Lung microvascular endothelial cell (primary cell): ENCODE results near the gene TMEM185A. TPM values are rescaled to one million over a fixed set of nuclear protein-coding genes. Genes with fewer than 3 reads are reported as not detected.
"Not testable (repeated sequence)": the region's sequence is repeated elsewhere in the genome, so short reads cannot be mapped to it uniquely, and the experiment has no call there.

Experiments
- DNase-seq, 2 donors: peaks; one replicate each; pipeline versions ENCODE4 v3.0.0 to v3.0.0-alpha.2; 2010; ENCODE audit warnings: low read depth in 2 of 2
- total RNA-seq: library from RNA; depleted of rRNA; stranded (reverse); fragments of >200 nt; gene quantifications from 2 replicates; pipeline ENCODE4 v1.2.1, GENCODE V29; 2014

TMEM185A gene
- total RNA-seq, 1 donor from 2014 or later = 12.7 TPM

DNA sequence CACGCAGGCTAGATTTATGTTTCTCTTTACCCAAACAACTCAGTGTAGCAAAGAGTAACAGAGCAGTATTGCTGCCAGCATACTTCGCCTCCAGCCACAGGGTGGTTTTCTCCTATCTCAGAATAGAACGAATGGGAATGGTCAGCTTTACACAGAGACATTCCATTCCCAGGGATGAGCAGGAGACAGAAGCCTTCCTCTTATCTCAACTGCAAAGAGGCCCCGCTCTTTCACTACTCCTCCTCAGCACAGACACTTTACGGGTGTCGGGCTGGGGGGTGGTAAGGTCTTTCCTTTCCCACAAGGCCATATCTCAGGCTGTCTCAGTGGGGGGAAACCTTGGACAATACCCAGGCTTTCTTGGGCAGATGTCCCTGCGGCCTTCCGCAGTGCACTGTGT is 4.8 kb downstream of the TMEM185A start:
- DNase-seq = not testable (repeated sequence)

DNA sequence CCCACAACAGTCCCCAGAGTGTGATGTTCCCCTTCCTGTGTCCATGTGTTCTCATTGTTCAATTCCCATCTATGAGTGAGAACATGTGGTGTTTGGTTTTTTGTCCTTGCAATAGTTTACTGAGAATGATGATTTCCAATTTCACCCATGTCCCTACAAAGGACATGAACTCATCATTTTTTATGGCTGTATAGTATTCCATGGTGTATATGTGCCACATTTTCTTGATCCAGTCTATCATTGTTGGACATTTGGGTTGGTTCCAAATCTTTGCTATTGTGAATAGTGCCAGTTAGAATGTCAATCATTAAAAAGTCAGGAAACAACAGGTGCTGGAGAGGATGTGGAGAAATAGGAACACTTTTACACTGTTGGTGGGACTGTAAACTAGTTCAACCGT is 11.9 kb downstream of the TMEM185A start:
- DNase-seq = not testable (repeated sequence)

DNA sequence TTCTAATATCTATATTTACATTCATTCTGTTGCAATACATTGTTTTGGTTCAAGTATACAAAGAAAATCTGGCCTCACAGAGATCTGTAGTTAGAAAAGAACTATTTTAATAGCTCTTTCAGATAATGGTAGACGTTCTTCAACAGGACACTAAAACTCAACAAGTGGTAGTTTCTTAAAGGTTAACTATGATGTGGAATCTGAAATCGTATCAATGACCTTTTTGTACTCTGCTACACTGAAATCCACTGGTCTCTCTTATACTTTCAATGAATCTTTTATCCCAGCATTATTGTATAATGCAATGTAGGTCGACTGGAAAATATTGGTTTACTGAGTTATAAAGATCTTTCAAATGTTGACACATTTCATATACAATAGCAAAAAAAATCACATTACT is 12.7 kb downstream of the TMEM185A start:
- DNase-seq = no peak

DNA sequence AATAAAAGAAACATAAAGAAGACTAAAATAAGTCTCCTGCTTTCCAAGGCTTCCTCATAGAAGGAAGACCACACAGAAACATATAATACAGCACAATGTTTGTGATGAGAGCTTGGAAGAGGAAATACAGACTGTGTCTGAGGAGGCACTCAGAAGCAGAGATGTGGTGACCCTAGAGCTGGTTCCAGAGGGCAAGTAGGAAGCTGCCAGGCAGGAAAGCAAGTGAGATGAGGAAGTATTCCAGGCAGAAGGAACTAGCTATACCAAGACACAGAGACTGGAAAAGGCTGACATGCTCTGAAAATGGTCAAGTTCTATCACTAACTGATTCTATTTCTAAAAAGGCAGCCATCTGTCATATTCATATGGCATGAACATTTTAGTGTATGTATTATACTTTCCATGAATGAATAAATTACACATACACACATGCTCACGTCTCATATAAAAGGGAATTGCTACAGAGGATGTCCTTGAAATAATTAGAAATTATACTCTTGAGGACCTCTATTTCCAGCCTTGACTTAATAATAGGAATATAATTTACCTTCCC is 19.9 kb downstream of the TMEM185A start:
- DNase-seq = no peak

DNA sequence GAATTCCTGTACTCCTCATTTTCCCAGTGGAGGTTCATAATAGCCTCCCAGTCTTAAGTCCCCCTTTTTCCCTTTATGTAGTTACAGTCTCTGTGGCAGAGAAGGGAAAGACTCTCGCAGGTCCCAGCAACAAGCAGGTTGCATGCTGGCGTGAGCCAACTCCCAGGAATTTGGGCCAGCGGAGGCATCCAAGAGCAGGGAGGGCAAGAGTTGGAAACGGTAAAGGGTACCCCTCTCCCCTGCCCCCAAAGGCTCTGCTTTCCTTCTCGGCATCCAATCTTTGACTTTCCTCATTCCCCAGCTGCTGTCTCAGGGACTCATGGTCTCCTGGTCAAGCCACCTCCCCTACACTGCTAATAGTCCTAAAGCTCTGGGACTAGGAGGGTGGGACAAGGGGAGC is 21.1 kb downstream of the TMEM185A start:
- no peak for DNase-seq

DNA sequence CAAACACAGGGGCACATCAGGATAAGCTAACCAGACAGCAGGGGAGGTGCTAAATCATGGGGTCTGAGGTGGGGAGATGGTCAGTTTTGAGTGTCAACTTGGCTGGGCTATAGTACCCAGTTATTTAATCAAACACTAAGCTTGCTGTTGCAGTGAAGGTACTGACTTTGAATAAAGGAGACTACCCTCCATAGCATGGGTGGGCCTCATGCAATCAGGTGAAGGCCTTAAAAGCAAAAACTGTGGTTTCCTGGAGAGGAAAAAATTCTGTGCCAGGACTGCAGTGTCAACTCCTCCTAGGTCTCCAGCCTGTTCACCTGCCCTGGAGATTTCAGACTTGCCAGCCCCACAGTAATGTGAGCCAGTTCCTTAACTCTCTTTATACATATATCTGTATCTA is 23.9 kb downstream of the TMEM185A start:
- no peak for DNase-seq

DNA sequence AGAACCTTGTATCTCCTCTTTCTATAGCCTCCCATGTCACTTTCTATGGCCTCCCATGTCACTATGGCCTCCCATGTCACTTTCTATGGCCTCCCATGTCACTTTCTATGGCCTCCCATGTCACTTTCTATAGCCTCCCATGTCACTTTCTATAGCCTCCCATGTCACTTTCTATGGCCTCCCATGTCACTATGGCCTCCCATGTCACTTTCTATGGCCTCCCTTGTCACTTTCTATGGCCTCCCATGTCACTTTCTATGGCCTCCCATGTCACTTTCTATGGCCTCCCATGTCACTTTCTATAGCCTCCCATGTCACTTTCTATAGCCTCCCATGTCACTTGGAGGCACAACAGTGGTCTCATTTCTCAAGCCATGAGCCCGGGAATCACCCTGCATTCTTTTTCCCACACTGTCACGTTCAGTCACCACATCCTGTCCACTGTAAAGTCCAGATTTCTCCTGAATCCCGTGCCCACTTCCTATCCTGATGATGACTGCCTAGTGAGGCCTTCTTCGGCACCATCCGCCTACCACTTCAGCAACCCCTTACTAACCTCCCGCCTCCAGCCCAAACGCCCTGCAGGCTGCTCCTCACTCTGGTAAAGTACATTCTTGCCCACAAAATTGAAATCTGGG is 26.2 kb downstream of the TMEM185A start:
- not testable (repeated sequence) for DNase-seq

DNA sequence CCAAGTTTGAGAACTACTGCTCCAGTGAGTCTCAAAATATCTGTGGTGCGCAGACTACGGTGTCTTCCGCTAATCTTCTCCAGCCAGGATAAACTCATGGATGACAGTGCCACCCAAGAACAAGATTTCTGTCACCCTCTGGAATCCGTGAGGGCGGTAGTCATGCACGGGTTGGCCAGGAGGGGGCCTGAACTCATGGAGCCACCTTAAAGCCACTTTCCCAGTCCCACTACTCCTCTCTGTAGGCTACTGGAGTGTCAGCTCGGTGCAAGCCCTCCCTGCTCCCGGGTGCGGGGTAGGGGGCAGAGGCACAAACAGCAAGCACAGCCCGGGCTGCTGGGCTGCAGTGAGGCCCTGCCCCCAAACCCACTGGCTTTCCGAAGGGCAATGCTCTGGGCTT is 33.0 kb downstream of the TMEM185A start:
- not testable (repeated sequence) for DNase-seq

DNA sequence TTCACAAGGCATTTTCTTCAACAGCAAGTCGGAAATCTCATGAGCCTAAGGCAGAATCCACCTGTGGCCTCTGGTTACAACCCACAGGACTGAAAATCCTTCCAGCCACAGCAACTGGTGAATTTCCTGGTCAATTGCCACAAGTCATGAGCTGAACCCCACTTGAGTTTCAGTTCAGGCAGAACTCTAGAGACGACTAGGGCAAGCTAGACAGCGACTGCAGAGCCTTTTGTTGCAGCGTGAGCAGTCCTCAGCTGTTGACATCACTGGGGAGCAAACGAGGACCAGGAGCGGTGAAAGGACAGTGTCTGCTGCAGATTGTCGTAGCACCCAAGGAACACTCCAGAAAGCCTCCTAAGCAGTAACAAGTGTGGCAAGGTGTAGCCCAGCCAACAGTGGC is 35.6 kb downstream of the TMEM185A start:
- not testable (repeated sequence) for DNase-seq

DNA sequence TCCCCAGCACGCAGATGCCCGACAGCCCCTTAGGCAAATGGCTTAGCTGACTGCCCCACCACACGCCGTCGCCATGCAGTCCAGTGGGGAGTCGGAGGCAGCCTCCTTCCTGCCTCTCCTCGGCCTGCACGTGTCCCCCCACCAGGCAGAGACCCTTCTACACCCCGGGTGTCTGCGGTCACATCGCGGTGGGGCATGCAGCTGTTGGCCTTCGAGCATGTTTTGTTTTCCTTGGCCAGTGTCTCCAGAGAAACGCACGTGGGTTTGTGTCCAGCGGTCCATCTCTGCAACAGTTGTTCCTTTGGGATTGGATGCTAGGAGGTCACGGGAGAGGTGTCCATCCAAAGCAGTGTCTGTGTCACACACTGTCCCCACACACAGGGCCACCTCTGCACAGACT is 36.4 kb downstream of the TMEM185A start, which contains the start of gene HSFX2:
TSS of gene HSFX2 (minus strand) at position 101 of the 400 bp plus-strand sequence. CDS start 614 bp downstream, outside the sequence.
- DNase-seq = not testable (repeated sequence)

DNA sequence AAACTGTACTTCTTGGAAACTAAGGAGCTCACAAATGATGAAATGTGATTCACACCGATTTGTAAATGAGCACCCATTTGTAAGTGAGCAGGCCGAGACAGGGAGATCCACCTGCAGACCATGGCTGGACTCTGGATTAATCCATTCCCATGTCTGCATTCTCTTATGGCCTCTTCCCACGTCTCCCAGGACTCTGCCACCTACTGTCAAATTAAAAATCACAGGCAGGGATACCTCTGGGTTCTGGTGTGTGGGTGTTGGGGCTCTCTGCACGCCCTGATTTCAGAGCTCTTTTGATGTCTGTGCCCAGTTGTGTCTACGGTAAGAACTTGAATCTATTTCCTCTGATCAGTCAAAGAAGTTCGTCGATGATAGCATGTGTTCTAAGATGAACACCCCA is 40.6 kb downstream of the TMEM185A start:
- DNase-seq = not testable (repeated sequence)

DNA sequence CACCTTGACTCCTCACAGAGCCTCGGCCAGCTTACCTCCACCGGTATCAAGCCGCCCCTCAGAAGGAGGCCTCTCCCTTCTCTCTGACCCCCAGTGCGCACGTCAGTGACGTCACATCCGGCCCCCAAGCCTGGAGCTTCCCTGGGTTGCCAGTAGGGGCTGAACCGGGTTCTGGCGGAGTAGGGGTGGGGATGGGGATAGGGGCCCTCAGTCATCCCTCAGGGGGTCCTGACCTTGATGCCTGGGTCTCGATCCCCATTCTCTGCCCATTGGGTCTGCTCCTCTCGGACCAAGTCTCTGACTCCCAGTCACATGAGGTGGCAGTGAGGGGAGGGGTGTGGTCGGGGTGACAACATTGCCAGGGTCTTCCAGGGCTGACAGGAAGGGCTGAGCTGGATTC is 44.2 kb downstream of the TMEM185A start, which contains the start of gene MAGEA9B:
TSS of gene MAGEA9B (minus strand) at position 101 of the 400 bp plus-strand sequence. CDS start 4,280 bp downstream, outside the sequence.
- not testable (repeated sequence) for DNase-seq

DNA sequence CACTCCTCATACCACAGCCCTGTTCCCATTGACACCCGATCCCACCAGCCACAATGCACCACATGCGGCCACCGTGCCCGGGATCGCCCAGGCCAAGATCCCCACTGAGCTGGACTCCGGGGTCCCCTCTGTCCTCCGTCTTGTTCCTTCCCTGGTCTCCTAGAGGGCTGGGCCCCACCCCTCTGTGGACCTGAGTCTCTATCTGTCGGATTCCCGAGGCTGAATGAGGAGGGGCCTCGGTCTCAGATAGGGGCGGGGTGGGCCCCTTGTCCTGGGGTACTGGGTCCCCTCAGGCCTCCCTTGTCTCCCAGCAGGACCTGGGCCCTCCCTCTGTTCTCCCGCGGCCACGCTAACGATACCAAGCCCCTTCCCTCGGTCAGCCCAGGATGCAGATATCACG is 46.0 kb downstream of the TMEM185A start:
- DNase-seq = not testable (repeated sequence)

DNA sequence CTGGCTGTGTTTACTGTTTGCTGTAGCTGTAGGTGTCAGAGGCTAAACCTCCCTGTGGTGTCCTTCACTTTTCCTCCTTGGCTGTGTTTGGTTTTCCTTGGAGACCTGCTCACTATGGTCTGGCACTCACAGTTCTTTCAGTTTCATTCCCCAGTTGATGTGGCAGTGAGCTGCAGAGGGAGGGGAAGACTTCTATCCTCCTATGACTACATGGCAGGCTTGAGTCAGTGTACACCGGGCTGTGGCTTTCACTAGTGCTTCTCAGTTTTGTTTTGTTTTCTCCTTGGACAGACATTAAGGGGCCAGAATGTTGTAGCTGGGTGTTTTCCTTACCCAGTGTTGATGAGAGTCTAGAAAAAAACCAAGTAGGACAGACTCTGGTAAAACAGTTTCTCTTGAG is 58.1 kb downstream of the TMEM185A start:
- not testable (repeated sequence) for DNase-seq

DNA sequence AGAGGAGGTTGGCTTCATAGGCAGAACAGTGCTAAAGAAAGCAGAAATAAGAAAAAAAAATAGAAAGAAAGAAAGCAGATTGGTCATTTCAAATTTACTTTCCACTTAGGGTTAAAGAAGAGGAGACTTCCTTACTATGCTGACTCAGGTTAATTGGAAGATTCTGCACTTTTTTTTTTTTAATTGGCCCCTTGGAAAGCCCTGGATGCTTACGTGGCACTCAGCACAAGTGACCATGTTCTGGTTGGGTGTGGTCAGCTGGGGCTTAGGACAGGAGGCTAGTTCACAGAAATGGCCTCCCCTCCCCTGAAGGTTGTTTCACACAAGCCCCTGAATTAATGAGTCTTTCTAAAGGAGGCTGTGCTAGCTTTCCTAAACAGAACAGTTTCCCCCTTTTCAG is 58.8 kb downstream of the TMEM185A start:
- DNase-seq = no peak

DNA sequence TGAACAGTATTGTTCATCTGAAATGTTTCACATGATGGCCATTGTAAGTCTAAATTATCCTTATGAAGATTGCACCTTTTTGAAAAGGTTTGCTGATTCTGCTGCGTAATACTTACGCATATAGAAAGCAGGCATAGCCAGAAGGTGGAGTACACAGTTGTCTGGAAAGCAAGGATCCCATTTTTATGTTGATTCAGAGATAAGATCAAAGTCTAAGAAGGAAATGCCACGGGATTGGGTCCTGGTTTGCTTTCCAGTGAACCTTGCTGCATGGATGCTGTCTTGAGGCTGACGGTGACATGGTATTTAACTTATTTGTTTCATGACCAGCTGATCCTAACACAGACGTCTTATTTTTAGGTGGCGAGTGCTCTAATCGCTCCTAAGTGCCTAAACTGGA is 59.8 kb downstream of the TMEM185A start:
- no peak for DNase-seq

DNA sequence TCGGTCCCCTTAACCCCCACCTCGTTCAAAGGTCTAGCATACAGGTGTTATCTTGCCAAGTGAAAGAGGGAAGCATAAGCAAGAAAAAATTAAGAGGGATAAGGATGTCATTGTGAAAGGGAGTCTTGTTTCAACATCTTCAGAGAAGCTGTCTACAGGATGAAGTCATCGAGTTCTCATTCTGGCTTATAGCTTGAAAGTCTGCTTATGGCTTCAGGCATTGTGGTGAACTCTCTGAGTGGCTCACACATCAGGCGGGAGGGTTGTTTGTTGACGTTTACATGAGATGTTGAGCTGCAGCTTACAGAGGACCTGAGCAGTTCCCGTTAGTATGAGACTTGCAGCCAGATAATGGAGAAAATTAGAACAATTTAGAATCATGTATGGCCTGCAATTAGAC is 60.9 kb downstream of the TMEM185A start:
- no peak for DNase-seq

DNA sequence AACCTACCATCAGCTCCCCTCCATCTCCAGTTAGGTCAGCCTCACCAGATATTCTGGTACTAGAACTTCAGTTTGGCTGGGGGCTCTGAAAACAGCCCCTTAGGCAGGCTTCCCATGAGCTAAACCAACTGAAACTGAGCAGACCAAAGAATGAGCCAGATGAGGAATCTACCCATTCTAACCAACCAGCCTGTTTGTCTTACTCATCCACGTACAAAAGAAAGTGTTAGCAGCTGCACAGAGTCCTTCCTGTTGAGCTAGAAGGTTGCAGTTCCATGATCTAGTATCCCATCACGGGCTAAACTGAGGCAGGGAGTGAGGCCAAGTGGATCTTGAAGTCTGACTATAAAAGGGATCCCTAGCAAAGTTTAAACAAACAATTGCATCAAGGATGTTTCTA is 61.8 kb downstream of the TMEM185A start:
- DNase-seq = no peak

DNA sequence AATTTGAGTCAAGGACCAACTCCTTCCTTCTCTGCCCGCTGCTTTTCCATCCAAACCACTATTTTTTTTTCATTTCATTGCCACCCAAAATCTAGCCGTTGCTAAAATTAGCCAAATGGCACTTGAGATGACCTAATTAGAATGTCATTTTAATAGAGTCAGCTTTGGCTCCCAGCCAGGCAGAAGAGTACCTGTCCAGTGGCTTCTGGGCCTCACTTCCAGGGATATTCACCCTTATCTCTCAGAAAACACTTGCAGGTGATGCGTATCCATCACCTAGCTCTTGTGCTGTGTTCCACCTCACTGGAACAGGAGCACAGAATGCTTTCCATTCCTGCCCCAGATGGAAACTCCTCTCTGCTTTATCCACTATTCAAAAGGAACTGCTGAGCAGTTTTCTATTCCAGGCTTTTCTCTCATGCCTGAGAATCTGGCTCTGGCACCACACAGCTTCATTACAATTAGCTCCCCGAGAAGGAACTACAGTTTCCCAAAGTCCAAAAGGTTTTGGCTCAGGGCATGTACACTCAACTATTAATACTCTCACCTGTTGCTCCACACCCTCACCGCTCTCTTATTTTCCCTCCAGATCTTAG is 62.8 kb downstream of the TMEM185A start:
- no peak for DNase-seq

DNA sequence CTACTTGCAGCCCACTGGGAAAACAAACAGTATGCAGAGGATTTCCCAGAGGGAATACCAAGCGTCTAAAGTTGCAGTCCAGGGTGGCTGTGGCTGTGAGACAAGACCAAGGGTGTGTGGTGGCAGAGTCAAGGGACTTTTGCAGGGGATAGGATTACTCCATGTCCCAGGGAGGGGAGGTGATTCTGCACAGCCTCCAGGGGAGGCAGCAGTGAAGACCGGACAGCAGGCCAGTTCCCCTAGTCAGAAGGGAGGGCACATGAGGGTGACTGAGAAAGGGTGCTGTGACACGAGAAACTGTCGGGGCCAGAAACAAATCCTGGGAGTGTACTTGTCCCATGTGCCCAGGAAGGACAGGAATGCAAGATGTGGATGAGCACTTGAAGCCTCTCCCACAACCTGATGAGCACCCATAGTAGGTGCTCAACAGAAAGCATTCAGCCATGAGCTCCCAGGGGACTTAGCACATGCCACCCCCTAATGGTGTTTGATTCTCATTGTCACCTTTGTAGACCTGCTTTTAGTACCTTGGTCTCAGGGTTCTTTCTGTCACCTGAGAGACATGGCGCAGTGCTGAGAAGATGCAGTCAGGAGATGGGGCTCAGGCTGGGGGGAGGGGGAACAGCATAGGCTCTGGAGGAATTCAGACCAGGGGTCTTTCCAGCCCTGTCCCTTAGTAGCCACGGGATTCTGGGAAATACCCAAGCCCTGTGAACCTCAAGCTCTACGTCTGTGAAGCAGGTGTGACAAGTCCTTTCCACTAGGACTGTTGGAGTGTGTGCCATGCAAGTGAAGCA is 63.8 kb downstream of the TMEM185A start:
- DNase-seq = no peak

DNA sequence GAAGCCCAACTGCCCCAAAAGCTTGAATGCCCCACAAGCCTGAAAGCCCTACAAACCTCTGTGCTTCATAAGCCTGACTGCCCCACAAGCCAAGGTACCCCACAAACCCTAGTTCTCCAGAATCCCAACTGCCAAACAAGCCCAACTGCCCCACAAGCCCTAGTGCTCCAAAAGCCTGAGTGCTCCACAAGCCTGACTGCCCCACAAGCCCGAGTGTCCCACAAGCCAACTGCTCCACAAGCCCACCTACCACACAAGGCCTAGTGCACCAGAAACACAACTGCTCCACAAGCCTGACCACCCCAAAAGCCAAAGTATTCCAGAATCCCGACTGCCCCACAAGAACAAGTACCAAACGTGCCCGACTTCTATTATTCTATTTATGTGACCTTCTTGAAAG is 68.2 kb downstream of the TMEM185A start:
- DNase-seq = no peak

DNA sequence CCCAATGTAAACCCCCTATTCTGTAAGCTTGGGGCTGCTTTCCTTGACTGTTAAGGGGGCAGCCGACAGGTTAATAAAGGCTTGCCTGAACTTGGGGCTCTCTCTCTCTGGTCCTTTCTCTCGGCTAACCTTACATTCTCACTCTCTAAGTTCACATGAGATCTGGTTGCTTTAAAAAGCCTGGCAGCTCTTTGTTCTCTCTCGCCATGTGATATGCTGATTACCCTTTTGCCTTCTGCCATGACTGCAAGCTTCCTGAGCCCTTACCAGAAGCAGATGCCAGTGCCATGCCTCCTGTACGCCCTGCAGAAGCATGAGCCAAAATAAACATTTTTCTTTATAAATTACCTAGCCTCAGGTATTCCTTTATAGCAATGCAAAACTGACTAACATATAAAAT is 76.3 kb downstream of the TMEM185A start:
- not testable (repeated sequence) for DNase-seq
